D721Med (cell line): ENCODE measurements around the gene TIMP3.

ENCODE experiments used
- DNase-seq: peaks from one replicate; pipeline ENCODE4 v3.0.0; 2011; ENCODE audit warnings: low spot score; ENCODE audit not compliant: insufficient read length
- FAIRE-seq: peaks from 2 replicates; lab custom pipeline; 2011; peaks lifted over from hg19 to GRCh38; lab: Jason Lieb, UNC
- TF ChIP-seq, protein P1 (sequence below): IDR thresholded peaks from 2 replicates; pipeline ENCODE4 v1.5.1; 2012; ENCODE audit warnings: mild to moderate bottlenecking, control low read depth; ENCODE audit not compliant: insufficient read depth; ENCODE audit errors: missing control alignments

Gene TIMP3

DNA sequence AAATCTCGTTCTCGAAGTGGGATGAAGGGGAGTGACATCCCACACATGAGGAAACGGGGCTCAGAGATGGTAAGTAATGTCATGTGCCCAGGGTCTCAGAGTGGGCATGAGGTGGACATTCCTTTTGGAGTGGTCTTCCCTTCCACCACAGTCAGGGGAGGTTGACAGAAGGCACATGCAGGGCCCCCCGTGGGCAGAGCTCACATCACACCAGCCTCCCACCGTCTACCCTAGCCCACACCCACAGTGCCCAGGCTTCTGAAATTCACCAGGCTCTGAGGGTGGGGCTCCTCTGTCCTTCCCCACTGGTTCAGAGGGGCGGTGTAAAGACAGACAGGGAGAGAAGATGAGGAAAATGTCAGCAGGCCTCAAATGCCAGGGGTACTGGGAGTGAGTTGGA, 41.1 kb upstream of the TIMP3 start:
- TF ChIP-seq, protein P1, sequence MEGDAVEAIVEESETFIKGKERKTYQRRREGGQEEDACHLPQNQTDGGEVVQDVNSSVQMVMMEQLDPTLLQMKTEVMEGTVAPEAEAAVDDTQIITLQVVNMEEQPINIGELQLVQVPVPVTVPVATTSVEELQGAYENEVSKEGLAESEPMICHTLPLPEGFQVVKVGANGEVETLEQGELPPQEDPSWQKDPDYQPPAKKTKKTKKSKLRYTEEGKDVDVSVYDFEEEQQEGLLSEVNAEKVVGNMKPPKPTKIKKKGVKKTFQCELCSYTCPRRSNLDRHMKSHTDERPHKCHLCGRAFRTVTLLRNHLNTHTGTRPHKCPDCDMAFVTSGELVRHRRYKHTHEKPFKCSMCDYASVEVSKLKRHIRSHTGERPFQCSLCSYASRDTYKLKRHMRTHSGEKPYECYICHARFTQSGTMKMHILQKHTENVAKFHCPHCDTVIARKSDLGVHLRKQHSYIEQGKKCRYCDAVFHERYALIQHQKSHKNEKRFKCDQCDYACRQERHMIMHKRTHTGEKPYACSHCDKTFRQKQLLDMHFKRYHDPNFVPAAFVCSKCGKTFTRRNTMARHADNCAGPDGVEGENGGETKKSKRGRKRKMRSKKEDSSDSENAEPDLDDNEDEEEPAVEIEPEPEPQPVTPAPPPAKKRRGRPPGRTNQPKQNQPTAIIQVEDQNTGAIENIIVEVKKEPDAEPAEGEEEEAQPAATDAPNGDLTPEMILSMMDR: no peak
- DNase-seq: no peak
- FAIRE-seq: no peak

DNA sequence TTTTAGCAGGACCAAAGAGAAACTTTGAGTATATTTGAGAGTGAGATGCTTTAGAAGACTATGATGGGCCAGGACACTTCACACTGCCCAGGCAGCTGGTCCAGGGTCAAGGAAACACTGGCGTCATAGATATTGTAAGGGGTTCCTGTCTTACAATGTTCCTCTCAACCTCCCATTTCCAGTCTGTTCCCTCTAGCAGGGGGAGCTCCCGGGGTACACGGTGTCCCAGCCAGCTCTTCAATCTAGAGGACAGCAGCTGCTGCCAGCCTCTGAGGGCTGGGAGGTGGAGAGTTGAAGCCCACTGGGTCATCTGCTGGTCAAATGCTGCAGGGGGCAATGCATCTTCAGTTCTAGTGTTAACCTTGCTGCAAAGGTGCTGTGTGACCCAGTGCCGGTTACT, 40.7 kb upstream of the TIMP3 start:
- DNase-seq: no peak
- TF ChIP-seq, protein P1: no peak
- FAIRE-seq: no peak

DNA sequence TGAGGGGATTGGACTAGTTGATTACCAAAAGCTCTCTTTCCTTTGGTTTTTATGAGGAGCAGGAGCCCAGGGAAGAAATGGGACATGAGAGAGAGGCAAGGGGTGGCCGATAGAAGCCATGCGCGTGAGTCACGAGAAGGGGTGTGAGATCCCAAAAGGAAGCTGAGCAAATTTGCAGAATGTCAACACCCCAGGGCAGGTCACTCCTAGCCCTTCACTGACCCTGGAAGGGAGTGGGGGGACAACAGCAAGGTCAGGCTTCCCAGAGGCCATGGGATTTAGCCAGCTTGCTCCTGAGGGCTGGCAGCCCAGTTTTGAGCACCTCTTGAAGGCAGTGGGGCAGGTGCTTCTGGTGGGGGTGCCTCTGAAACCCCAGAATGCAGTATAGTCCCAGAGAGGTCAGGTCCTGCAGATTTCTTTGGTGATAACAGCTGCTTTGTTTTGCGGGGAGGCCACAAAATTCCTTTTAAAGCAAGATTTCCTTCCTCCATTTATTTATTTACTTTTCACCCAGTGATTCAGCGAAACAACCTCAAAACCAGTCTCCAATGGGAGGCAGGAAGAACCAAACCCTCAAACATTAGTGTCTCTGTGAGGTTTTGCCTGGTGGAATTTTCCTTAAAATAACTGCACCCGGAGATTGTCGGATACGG, 40.1 kb upstream of the TIMP3 start:
- DNase-seq (no peak), FAIRE-seq (no peak)
- TF ChIP-seq, protein P1: no peak

DNA sequence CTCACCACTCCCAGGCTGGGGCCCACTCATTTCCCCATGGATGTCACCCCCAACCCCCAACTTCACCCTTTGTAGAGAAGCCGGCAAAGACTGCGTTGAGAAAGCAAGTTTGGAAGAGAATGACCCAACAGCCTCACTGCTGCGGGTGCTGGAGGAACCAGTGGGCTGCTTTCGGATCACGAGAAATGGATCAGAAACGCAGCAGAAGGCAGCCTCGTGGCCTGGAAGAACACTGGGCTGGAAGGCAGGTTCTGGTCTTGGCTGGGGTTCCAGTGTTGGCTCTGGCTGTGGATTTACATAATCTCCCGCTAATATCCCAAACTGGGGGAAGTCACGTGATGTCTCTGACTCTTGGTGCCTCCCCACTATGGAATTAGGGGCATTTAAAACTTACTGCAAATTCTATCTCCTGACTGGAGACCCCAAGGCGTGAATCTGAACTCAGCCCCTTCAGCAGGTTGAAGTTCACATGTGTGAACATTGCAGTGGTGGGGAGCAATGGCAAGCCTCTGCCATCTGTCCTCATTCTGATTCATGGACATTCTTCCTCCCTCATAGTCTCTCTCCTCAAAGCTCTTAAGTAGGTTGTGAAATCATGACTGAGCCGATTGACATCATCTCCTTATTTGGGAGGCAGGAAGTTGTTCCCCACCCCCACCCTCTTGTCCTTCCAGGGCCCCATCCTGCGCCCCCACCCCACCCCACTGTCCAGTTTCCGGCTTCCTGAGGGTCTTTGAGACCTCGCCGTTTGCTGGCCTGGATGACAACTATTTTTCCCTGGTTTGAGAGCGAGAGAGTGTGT, 37.0 kb upstream of the TIMP3 start:
- DNase-seq: no peak
- FAIRE-seq: no peak
- TF ChIP-seq, protein P1: no peak

DNA sequence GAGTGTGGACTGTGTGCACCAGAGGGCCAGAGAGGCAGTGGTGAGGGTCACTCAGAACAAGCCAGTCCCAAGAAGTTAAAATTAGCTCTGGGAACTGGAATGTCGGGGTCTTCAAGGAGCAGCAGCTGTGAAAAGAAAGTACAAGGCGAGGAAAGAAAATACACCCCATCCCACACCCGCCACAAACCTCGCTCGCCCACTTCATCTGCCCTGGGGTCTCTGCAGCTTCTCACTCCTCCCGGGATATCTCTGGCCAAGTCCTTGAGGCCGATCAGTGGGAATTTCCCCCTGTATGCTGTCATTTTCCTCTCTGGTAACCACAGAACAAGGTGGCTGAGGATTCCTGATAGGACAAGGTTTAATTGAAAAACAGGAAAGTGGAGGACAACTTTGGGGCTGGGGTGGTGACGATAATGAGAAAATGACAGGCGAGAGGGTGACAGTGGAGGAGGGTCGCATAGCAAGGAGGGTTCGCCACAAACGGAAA, 36.3 kb upstream of the TIMP3 start:
- TF ChIP-seq, protein P1: no peak
- FAIRE-seq (no peak), DNase-seq (no peak)

DNA sequence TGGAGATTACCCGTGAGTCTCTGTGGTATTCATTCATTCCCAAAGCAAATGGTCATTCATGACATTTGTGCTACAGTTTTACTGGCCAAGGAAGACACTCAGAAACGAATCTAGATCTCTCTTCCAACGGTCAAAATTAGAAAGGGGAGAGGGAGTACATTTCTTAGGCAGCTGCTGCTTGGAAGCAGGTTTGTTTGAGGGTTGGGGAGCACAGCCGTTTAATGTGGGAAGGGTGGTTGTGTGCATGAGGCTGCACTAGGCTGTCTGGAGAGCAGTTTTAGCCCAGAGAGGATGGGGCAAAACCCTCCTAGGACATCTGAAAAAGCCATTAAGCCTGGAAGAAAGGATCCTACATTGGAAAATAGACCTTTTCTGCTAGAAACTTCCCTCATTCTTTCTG, 29.7 kb upstream of the TIMP3 start:
- FAIRE-seq (no peak), DNase-seq (no peak)
- TF ChIP-seq, protein P1: no peak

DNA sequence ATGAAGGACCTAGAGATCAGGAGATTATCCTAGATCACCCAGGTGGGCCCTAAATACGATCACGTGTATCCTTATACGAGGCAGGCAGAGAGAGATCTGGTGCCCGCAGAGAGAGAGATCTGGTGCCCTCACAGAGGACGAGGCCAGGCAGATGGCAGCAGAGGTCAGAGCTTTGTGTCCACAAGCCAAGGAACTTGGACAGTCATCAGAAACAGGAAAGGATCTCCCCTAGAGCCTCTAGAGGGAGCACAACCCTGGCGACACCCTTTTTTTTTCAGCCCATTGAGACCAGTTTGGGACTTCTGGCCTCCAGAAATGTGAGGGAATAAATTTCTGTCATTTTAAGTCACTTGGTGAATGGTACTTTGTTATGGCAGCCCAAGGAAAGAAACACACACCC, 25.5 kb upstream of the TIMP3 start:
- FAIRE-seq: no peak
- no peak for DNase-seq

More for the DNA sequence above, 25.5 kb upstream of the TIMP3 start:
- TF ChIP-seq, protein P1: peak; percentile 13
